GM23338 (cell line): ENCODE measurements around the gene CNTNAP2. TPM values are rescaled to one million over a fixed set of nuclear protein-coding genes. Genes with fewer than 3 reads are reported as not detected.

Experiments
- ATAC-seq: fragments of 200-7000 bp; cut with Tn5 transposase; 3 replicates; pipeline ENCODE4 v1.9.1; 2020
- DNase-seq: peaks from one replicate; pipeline ENCODE4 v3.0.0-alpha.2; 2015; ENCODE audit warnings: low spot score
- H2AFZ ChIP-seq: fragments of 200-600 bp; sonication (generic); 2 replicates; pipeline ENCODE4 v1.8.0; 2016; ENCODE audit warnings: antibody characterized with exemption, mild to moderate bottlenecking, moderate library complexity
- H3F3A ChIP-seq: fragments of 200-600 bp; sonication (generic); replicated peaks from 2 replicates; pipeline ENCODE4 v1.8.0; 2017; ENCODE audit warnings: antibody characterized with exemption, mixed run types, low read depth
- H3K27ac ChIP-seq: fragments of 200-600 bp; sonication (generic); 2 replicates; pipeline ENCODE4 v1.6.1; 2016; ENCODE audit warnings: low read depth
- H3K27me3 ChIP-seq: fragments of 200-600 bp; sonication (generic); 2 replicates; pipeline ENCODE4 v1.8.0; 2016; ENCODE audit warnings: mild to moderate bottlenecking, mixed run types, moderate library complexity; ENCODE audit not compliant: insufficient read depth
- H3K36me3 ChIP-seq: fragments of 200-600 bp; sonication (generic); 2 replicates; pipeline ENCODE4 v1.8.0; 2016; ENCODE audit warnings: mild to moderate bottlenecking; ENCODE audit not compliant: insufficient read depth
- H3K4me1 ChIP-seq: fragments of 200-600 bp; sonication (generic); 2 replicates; pipeline ENCODE4 v1.8.0; 2016; ENCODE audit warnings: mild to moderate bottlenecking, moderate library complexity; ENCODE audit not compliant: insufficient read depth
- H3K4me2 ChIP-seq: fragments of 200-600 bp; sonication (generic); 2 replicates; pipeline ENCODE4 v1.7.1; 2017; ENCODE audit warnings: mixed run types
- H3K4me3 ChIP-seq: fragments of 200-600 bp; sonication (generic); 2 replicates; pipeline ENCODE4 v1.6.1; 2016; ENCODE audit warnings: mixed run types
- H3K79me2 ChIP-seq: fragments of 200-600 bp; sonication (generic); replicated peaks from 2 replicates; pipeline ENCODE4 v1.8.0; 2017; ENCODE audit warnings: mild to moderate bottlenecking; ENCODE audit not compliant: insufficient read depth
- H3K9me2 ChIP-seq: fragments of 200-600 bp; sonication (generic); 2 replicates; pipeline ENCODE4 v1.8.0; 2017; ENCODE audit not compliant: insufficient read depth
- H4K20me1 ChIP-seq: fragments of 200-600 bp; sonication (generic); replicated peaks from 2 replicates; pipeline ENCODE4 v1.8.0; 2017; ENCODE audit warnings: mild to moderate bottlenecking; ENCODE audit not compliant: insufficient read depth
- H3K27ac Mint-ChIP-seq: 2 replicates; pipeline ENCODE4 v1.8.0; 2020; ENCODE audit warnings: inconsistent platforms, mild to moderate bottlenecking, moderate library complexity, mixed read lengths
- H3K27me3 Mint-ChIP-seq: 3 replicates; pipeline ENCODE4 v1.8.0; 2022; ENCODE audit warnings: low read depth, mild to moderate bottlenecking, moderate library complexity, mixed read lengths, inconsistent platforms; ENCODE audit not compliant: insufficient read depth, poor library complexity
- H3K36me3 Mint-ChIP-seq: 3 replicates; pipeline ENCODE4 v1.8.0; 2021; ENCODE audit warnings: low read depth, mild to moderate bottlenecking, inconsistent platforms, moderate library complexity, mixed read lengths
- H3K4me1 Mint-ChIP-seq: 3 replicates; pipeline ENCODE4 v1.8.0; 2020; ENCODE audit warnings: mild to moderate bottlenecking, inconsistent platforms, mixed read lengths
- H3K4me3 Mint-ChIP-seq: 3 replicates; pipeline ENCODE4 v1.8.0; 2021; ENCODE audit warnings: moderate library complexity, mild to moderate bottlenecking, inconsistent platforms, mixed read lengths
- H3K9me3 Mint-ChIP-seq: 3 replicates; pipeline ENCODE4 v1.8.0; 2020; ENCODE audit warnings: moderate library complexity, mild to moderate bottlenecking, inconsistent platforms, mixed read lengths
- CREB1 ChIP-seq: fragments of 250-450 bp; sonication (Bioruptor Pico); IDR thresholded peaks from 2 replicates; pipeline ENCODE4 v1.5.0; 2020; ENCODE audit warnings: low read depth, mild to moderate bottlenecking, moderate library complexity
- EZH2 ChIP-seq: fragments of 200-600 bp; sonication (generic); IDR thresholded peaks from one replicate; pipeline ENCODE4 v1.8.0; 2017; ENCODE audit warnings: antibody characterized with exemption, mild to moderate bottlenecking, low read depth; ENCODE audit not compliant: unreplicated experiment
- EZH2phosphoT487 ChIP-seq: fragments of 200-600 bp; sonication (generic); IDR thresholded peaks from one replicate; pipeline ENCODE4 v1.8.1; 2018; ENCODE audit warnings: antibody characterized with exemption; ENCODE audit not compliant: unreplicated experiment
- JUNB ChIP-seq: IDR thresholded peaks from one replicate; pipeline ENCODE4 v1.6.1; 2016; ENCODE audit warnings: antibody characterized with exemption; ENCODE audit not compliant: unreplicated experiment
- NANOG ChIP-seq: IDR thresholded peaks from 2 replicates; pipeline ENCODE4 v1.6.1; 2016; ENCODE audit warnings: antibody characterized with exemption, borderline replicate concordance
- POLR2AphosphoS5 ChIP-seq: IDR thresholded peaks from 2 replicates; pipeline ENCODE4 v1.6.1; 2016; ENCODE audit warnings: antibody characterized with exemption, low read depth
- STAT1 ChIP-seq: IDR thresholded peaks from one replicate; pipeline ENCODE4 v1.6.1; 2016; ENCODE audit warnings: antibody characterized with exemption; ENCODE audit not compliant: unreplicated experiment
- ZNF331 ChIP-seq: fragments of 250-450 bp; sonication (Bioruptor Pico); IDR thresholded peaks from 2 replicates; pipeline ENCODE4 v1.5.0; 2020; ENCODE audit warnings: low read depth, mild to moderate bottlenecking, moderate library complexity
- polyA plus RNA-seq: library from polyadenylated mRNA; unstranded; fragments of >200 nt; fragmentation: Nextera tagmentation; extraction: Ambion mirVana; gene quantifications from 2 replicates; pipeline ENCODE4 v1.2.1, GENCODE V29; 2016
- total RNA-seq: library from RNA; depleted of rRNA; stranded (reverse); fragments of >200 nt; shearing (Covaris generic); gene quantifications from 2 replicates; pipeline ENCODE4 v1.2.3, GENCODE V29; 2014
- TF ChIP-seq, protein P1 (sequence below): IDR thresholded peaks from one replicate; pipeline ENCODE4 v1.6.1; 2018; ENCODE audit warnings: antibody characterized with exemption; ENCODE audit not compliant: unreplicated experiment
- TF ChIP-seq, protein P2 (sequence below): IDR thresholded peaks from 2 replicates; pipeline ENCODE4 v1.6.1; 2016; ENCODE audit warnings: antibody characterized with exemption
- TF ChIP-seq, protein P3 (sequence below), 2 experiments: fragments of 200-600 bp in 1 of 2; sonication (generic) in 1 of 2; conservative IDR thresholded peaks; 2 replicates each; pipeline versions ENCODE4 v1.5.1 to v1.6.1; 2016 to 2017; ENCODE audit warnings: antibody characterized with exemption in 2 of 2, low read depth in 2 of 2, mild to moderate bottlenecking in 2 of 2, moderate library complexity in 1 of 2

Gene CNTNAP2
- total and polyA plus RNA-seq, 2 experiments from 2014 or later, result 38.2 to 61.3 TPM

DNA sequence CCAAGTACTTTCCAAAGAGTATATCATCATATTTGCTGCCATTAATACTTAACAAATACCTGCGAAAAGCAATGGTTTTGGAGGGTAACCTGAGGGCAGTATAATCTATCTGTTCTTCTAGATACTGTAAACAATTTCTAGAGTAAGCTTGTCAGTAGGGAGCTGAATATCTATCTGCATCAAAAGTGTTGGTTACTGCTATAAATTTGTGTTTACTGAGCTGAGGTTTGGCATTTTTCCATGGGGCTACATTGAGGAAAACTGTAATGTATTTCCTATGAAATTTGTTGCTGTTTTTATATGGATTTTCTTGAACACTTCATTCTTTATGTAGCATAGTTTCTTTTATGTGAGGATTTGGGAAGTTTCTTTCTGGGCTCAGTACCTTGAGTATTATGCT, 913.4 kb downstream of the CNTNAP2 start (continued):
- TF ChIP-seq, protein P1, sequence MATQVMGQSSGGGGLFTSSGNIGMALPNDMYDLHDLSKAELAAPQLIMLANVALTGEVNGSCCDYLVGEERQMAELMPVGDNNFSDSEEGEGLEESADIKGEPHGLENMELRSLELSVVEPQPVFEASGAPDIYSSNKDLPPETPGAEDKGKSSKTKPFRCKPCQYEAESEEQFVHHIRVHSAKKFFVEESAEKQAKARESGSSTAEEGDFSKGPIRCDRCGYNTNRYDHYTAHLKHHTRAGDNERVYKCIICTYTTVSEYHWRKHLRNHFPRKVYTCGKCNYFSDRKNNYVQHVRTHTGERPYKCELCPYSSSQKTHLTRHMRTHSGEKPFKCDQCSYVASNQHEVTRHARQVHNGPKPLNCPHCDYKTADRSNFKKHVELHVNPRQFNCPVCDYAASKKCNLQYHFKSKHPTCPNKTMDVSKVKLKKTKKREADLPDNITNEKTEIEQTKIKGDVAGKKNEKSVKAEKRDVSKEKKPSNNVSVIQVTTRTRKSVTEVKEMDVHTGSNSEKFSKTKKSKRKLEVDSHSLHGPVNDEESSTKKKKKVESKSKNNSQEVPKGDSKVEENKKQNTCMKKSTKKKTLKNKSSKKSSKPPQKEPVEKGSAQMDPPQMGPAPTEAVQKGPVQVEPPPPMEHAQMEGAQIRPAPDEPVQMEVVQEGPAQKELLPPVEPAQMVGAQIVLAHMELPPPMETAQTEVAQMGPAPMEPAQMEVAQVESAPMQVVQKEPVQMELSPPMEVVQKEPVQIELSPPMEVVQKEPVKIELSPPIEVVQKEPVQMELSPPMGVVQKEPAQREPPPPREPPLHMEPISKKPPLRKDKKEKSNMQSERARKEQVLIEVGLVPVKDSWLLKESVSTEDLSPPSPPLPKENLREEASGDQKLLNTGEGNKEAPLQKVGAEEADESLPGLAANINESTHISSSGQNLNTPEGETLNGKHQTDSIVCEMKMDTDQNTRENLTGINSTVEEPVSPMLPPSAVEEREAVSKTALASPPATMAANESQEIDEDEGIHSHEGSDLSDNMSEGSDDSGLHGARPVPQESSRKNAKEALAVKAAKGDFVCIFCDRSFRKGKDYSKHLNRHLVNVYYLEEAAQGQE, result no peak
- TF ChIP-seq STAT1 (no peak), ZNF331 (CRISPR knock-in tag) (no peak), POLR2AphosphoS5 (no peak), EZH2 (no peak), CREB1 (CRISPR knock-in tag) (no peak), EZH2phosphoT487 (no peak), JUNB (no peak)
- TF ChIP-seq, protein P2, sequence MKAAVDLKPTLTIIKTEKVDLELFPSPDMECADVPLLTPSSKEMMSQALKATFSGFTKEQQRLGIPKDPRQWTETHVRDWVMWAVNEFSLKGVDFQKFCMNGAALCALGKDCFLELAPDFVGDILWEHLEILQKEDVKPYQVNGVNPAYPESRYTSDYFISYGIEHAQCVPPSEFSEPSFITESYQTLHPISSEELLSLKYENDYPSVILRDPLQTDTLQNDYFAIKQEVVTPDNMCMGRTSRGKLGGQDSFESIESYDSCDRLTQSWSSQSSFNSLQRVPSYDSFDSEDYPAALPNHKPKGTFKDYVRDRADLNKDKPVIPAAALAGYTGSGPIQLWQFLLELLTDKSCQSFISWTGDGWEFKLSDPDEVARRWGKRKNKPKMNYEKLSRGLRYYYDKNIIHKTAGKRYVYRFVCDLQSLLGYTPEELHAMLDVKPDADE, result no peak
- TF ChIP-seq, protein P3, sequence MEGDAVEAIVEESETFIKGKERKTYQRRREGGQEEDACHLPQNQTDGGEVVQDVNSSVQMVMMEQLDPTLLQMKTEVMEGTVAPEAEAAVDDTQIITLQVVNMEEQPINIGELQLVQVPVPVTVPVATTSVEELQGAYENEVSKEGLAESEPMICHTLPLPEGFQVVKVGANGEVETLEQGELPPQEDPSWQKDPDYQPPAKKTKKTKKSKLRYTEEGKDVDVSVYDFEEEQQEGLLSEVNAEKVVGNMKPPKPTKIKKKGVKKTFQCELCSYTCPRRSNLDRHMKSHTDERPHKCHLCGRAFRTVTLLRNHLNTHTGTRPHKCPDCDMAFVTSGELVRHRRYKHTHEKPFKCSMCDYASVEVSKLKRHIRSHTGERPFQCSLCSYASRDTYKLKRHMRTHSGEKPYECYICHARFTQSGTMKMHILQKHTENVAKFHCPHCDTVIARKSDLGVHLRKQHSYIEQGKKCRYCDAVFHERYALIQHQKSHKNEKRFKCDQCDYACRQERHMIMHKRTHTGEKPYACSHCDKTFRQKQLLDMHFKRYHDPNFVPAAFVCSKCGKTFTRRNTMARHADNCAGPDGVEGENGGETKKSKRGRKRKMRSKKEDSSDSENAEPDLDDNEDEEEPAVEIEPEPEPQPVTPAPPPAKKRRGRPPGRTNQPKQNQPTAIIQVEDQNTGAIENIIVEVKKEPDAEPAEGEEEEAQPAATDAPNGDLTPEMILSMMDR (conservative IDR thresholded peaks at IDR 0.05; ENCODE audit: low read depth in 2 of 2), result no peak

DNA sequence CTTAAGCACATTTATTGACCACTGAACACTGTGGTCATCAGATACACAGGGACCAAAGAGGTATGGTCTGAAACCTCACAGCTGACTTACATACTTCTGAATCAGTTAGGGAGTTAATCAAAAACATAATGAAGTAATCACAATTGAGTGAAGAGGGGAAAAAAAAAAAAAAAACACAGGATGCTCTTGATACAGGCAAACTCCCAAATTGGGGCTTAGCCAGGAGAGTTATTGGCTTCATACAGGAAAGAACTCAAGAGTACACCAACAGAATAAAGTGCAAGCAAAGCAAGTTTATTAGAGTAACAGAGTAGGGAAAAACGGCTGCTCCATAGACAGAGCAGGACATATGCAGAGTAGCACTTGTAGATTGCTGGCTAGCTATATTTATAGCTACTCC, 917.0 kb downstream of the CNTNAP2 start:
- H3K4me1 ChIP-seq, result no peaks in the 10 kb centered on the region
- Mint-ChIP-seq H3K4me3 (no peak overlapping the region), H3K4me1 (no peaks in the 10 kb centered on the region), H3K27ac (no peak overlapping the region), H3K9me3 (peaks cover 7% of the 10 kb centered on the region; the same call in 1 of the 3 replicates), H3K36me3 (no peaks in the 10 kb centered on the region), H3K27me3 (peaks cover 2% of the 10 kb centered on the region)
- no peak overlapping the region for H3K27ac ChIP-seq
- no peaks in the 10 kb centered on the region for H3F3A ChIP-seq
- no peaks in the 10 kb centered on the region for H3K27me3 ChIP-seq
- no peak overlapping the region for H3K4me2 ChIP-seq
- no peak overlapping the region for H2AFZ ChIP-seq
- no peak for DNase-seq
- H3K9me2 ChIP-seq, result no peaks in the 10 kb centered on the region
- H3K79me2 ChIP-seq, result no peaks in the 10 kb centered on the region
- no peak overlapping the region for H3K4me3 ChIP-seq
- H3K36me3 ChIP-seq, result no peaks in the 10 kb centered on the region
- no peaks in the 10 kb centered on the region for H4K20me1 ChIP-seq
- ATAC-seq, result no peak
- no peak for TF ChIP-seq CREB1 (CRISPR knock-in tag)
- TF ChIP-seq, protein P1, result no peak
- TF ChIP-seq EZH2, result no peak
- no peak for TF ChIP-seq NANOG
- TF ChIP-seq JUNB, result no peak
- TF ChIP-seq POLR2AphosphoS5, result no peak
- no peak for TF ChIP-seq EZH2phosphoT487
- TF ChIP-seq, protein P2, result no peak
